Activated naive CD4-positive, alpha-beta T cell treated with anti-CD3 and anti-CD28 coated beads, Interleukin-2, amount 10 ng/mL, durations not matched to agents 7 days and 5 days (primary cell): ENCODE data around the gene PRKACA.

ENCODE experiments used
- CTCF ChIA-PET: fragments of 350-600 bp; sonication (Branson Sonifier 250); formaldehyde crosslinking; loops from one replicate; lab custom pipeline; 2021; ENCODE audit warnings: antibody characterized with exemption; lab: Charles Lee
- DNase-seq: peaks from one replicate; pipeline ENCODE4 v3.0.0-alpha.2; 2020
- H3K27ac Mint-ChIP-seq: one replicate; pipeline ENCODE4 v1.8.0; 2021; ENCODE audit warnings: mild to moderate bottlenecking, moderate library complexity, mixed read lengths
- H3K27me3 Mint-ChIP-seq: one replicate; pipeline ENCODE4 v1.8.0; 2021; ENCODE audit warnings: mild to moderate bottlenecking, mixed read lengths
- H3K36me3 Mint-ChIP-seq: one replicate; pipeline ENCODE4 v1.8.0; 2021; ENCODE audit warnings: mixed read lengths
- H3K4me1 Mint-ChIP-seq: one replicate; pipeline ENCODE4 v1.8.0; 2021; ENCODE audit warnings: mixed read lengths
- H3K4me3 Mint-ChIP-seq: one replicate; pipeline ENCODE4 v1.8.0; 2021; ENCODE audit warnings: mild to moderate bottlenecking, moderate library complexity, mixed read lengths
- H3K9me3 Mint-ChIP-seq: one replicate; pipeline ENCODE4 v1.8.0; 2021; ENCODE audit warnings: mixed read lengths

The PRKACA gene

GRCh38 chr19:14103310-14103709 lies 14.3 kb downstream of the PRKACA start:
- DNase-seq: no peak
- H3K27me3 Mint-ChIP-seq: no peaks in the 10 kb centered on the region
- H3K36me3 Mint-ChIP-seq: peaks cover 15% of the 10 kb centered on the region
- CTCF ChIA-PET: interaction anchor here (1.9 kb wide), 1 partner anchor 10 kb away, joined by 7 read pairs; no protein-coding TSS in a partner anchor
- H3K27ac Mint-ChIP-seq: no peak overlapping the region
- H3K4me1 Mint-ChIP-seq: no peaks in the 10 kb centered on the region
- no peaks in the 10 kb centered on the region for H3K9me3 Mint-ChIP-seq
- no peak overlapping the region for H3K4me3 Mint-ChIP-seq

DNA sequence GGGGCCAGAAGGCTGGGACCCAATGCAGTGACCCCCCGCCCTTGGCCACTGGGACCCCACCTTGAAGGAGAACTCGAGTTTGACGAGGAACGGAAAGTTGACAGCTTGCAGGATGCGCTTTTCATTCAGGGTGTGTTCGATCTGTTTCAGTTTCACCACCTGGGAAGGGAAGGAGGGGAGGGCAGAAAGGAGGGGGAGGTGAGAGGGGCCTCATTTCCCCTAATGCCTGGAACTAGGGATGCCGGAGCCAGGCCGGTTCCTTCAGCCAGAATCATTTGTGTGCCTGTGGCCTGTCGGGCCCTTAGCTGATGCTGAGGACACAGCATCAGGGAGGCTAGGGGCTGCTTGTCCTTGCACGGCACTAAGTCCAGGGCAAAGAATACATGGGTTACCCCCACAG lies 14.8 kb downstream of the PRKACA start:
- H3K4me1 Mint-ChIP-seq: no peaks in the 10 kb centered on the region
- no peaks in the 10 kb centered on the region for H3K9me3 Mint-ChIP-seq
- H3K36me3 Mint-ChIP-seq: peaks cover 20% of the 10 kb centered on the region
- H3K4me3 Mint-ChIP-seq: no peak overlapping the region
- no peak for DNase-seq
- H3K27me3 Mint-ChIP-seq: no peaks in the 10 kb centered on the region
- no peak overlapping the region for H3K27ac Mint-ChIP-seq
- CTCF ChIA-PET: interaction anchor here (0.7 to 1.9 kb wide), 3 partner anchors 11 to 424 kb away, joined by 3 to 7 read pairs (median 3); partner anchors contain the start of gene ASF1B

DNA sequence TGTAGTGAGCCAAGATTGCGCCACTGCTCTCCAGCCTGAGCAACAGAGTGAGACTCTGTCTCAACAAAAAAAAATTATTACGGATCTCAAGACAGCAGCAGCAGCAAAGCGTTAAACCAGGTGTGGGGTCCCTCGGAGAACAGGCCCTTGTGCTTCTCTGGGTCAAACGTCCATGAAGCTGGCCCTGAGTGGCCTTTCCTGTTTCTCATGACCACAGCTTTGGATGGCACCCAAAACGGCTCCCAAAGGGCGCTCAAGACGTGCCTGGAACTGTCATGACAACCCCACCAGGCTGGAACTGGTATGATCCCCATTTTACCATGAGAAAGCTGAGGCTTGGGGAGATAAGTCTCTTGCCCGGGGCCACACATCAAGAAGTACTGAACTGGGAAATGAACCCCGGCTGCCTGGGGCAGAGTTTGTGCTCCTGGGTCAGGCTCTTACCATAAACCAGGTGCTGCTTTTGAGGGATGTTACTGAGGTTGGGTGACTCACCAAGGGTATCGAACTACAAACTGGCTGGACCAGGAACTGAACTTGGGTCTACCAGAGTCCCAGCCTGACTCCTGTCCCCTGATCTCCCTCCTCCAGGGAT lies 15.4 kb downstream of the PRKACA start:
- no peaks in the 10 kb centered on the region for H3K27me3 Mint-ChIP-seq
- H3K4me1 Mint-ChIP-seq: no peaks in the 10 kb centered on the region
- peaks cover 23% of the 10 kb centered on the region for H3K36me3 Mint-ChIP-seq
- no peaks in the 10 kb centered on the region for H3K9me3 Mint-ChIP-seq
- no peak overlapping the region for H3K27ac Mint-ChIP-seq
- DNase-seq: no peak
- no peak overlapping the region for H3K4me3 Mint-ChIP-seq
- CTCF ChIA-PET: interaction anchor here (0.7 to 1.9 kb wide), 3 partner anchors 11 to 423 kb away, joined by 3 to 7 read pairs (median 3); partner anchors contain the start of gene ASF1B

GRCh38 chr19:14101003-14101545 lies 16.5 kb downstream of the PRKACA start:
- peak overlapping the region; percentile 37 for H3K27ac Mint-ChIP-seq
- H3K9me3 Mint-ChIP-seq: no peaks in the 10 kb centered on the region
- DNase-seq: no peak
- peaks cover 32% of the 10 kb centered on the region for H3K36me3 Mint-ChIP-seq
- H3K27me3 Mint-ChIP-seq: no peaks in the 10 kb centered on the region
- no peaks in the 10 kb centered on the region for H3K4me1 Mint-ChIP-seq
- H3K4me3 Mint-ChIP-seq: no peak overlapping the region
- CTCF ChIA-PET: no interaction called here

DNA sequence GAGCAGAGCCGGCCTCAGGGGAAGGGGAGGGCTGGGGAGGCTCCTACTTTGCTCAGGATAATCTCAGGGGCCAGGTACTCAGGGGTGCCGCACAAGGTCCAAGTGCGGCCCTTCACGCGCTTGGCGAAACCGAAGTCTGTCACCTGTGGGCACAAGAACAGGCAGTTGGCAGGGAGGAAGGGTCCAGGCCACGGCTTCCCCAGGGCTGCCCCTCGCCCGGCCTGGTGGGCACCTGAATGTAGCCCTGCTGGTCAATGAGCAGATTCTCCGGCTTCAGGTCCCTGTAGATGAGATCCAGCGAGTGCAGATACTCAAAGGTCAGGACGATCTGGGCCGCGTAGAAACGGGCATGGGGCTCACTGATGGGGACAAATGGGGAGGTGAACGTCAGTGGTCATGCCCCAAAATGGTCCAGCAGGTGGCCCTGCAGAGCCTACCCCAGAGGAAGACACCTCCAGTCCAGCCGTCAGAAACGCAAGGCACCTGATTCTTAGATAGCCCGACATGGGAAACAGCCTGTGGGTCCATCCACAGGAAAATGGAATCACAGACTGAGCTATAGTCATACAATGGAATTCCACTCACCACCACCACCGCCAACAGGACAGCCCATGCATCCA lies 19.9 kb downstream of the PRKACA start:
- H3K27ac Mint-ChIP-seq: no peak overlapping the region
- H3K27me3 Mint-ChIP-seq: no peaks in the 10 kb centered on the region
- peaks cover 6% of the 10 kb centered on the region for H3K4me1 Mint-ChIP-seq
- CTCF ChIA-PET: no interaction called here
- no peak overlapping the region for H3K4me3 Mint-ChIP-seq
- no peak for DNase-seq
- peaks cover 33% of the 10 kb centered on the region for H3K36me3 Mint-ChIP-seq
- H3K9me3 Mint-ChIP-seq: peaks cover 9% of the 10 kb centered on the region

DNA sequence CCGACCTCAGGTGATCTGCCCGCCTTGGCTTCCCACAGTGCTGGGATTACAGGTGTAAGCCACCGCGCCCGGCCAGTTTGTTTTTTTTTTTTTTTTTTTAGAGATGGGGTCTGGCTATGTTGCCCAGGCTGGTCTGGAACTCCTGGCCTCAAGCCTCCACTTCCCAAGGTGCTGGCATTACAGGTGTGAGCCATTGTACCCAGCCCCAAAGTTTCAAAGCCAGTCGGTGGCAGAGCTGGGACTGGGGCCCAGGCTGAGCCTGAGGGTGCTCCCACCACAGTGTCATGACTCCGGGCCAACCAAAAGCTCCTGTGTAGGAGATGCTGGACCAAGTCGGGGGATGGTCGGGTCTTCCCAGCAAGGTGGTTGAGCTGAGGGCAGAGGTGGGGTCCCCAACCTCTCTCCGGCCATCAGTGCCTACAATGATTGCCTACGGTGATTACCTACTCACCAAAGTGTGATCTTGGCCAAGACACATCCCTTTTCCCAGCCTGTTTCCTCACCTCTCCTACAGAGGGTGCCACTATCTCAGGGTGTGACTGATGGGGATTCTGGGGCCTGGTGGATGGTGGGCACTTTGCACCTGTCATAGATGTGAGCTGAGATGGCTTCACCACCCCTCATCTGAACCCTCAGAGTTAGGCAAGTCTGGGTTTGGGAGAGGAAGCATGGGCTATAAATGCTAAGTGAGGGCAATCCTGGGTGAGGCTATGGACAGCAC lies 21.1 kb downstream of the PRKACA start:
- no peak overlapping the region for H3K27ac Mint-ChIP-seq
- CTCF ChIA-PET: no interaction called here
- DNase-seq: no peak
- H3K4me3 Mint-ChIP-seq: no peak overlapping the region
- peaks cover 14% of the 10 kb centered on the region for H3K4me1 Mint-ChIP-seq
- H3K36me3 Mint-ChIP-seq: peaks cover 40% of the 10 kb centered on the region
- no peaks in the 10 kb centered on the region for H3K27me3 Mint-ChIP-seq
- peaks cover 13% of the 10 kb centered on the region for H3K9me3 Mint-ChIP-seq

DNA sequence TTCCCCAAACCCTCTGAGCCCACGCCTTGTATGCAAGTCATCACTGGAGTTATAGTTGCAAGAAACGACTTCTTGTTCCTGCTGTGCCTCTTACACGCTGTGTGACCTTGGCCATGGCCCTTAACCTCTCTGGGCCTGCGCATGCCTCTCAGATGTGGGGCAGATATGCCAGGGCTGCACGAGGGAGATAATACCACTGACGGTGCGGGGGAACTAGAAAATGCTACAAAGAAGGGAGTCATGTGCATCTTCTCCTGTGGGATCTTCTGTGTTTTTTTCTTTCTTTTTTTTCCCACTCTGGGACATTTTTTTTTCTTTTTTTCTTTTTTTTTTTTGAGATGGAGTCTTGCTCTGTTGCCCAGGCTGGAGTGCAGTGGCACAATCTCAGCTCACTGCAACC lies 22.7 kb downstream of the PRKACA start:
- CTCF ChIA-PET: interaction anchor here (0.8 to 1.1 kb wide), 2 partner anchors 20 to 254 kb away, joined by 3 read pairs; no protein-coding TSS in a partner anchor
- H3K27me3 Mint-ChIP-seq: no peaks in the 10 kb centered on the region
- peaks cover 37% of the 10 kb centered on the region for H3K36me3 Mint-ChIP-seq
- H3K27ac Mint-ChIP-seq: peak overlapping the region; percentile 5
- peaks cover 15% of the 10 kb centered on the region for H3K4me1 Mint-ChIP-seq
- H3K9me3 Mint-ChIP-seq: peaks cover 13% of the 10 kb centered on the region
- H3K4me3 Mint-ChIP-seq: no peak overlapping the region
- DNase-seq: no peak

DNA sequence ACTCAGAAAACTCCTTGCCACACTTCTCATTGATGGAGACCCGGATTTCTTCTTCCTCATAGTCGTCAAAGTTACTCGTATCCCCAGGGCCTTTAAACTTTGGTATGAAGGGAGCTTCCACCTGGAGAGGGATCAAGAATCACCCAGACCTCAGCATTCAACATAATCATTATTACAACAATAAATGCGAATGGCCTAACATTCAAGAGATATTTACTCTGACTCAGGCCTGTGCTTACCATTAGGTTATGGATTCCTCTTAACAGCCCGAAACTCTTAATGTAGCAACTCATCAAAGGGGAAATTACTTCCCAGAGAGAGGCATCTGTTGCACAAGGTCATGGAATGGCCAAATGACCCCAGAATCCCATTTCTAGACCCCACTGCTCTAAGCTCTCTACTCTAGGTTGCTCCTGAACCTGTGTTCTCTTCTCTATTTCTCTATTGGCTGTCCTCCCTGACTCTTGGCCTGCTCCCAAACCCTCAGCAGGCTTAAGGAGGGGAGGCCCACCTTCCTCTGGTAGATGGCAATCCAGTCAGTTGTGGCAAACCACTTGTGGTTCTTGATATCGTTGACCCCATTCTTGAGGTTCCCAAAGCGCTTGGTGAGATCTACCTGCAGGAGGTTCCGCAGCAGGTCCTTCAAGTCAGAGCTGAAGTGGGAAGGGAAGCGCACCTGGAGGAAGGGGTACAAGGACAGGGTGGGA lies 24.3 kb downstream of the PRKACA start:
- H3K4me3 Mint-ChIP-seq: peak overlapping the region; percentile 51

GRCh38 chr19:14091813-14092462 lies 25.6 kb downstream of the PRKACA start:
- H3K4me3 Mint-ChIP-seq: peak overlapping the region; percentile 100
- CTCF ChIA-PET: interaction anchor here (1.0 to 1.5 kb wide), 3 partner anchors 18 to 210 kb away, joined by 3 to 6 read pairs (median 4); no protein-coding TSS in a partner anchor
- peak overlapping the region; percentile 99 for H3K27ac Mint-ChIP-seq
- H3K4me1 Mint-ChIP-seq: peaks cover 29% of the 10 kb centered on the region
- peak; percentile 76 for DNase-seq
- H3K36me3 Mint-ChIP-seq: peaks cover 45% of the 10 kb centered on the region
- peaks cover 13% of the 10 kb centered on the region for H3K9me3 Mint-ChIP-seq
- H3K27me3 Mint-ChIP-seq: no peaks in the 10 kb centered on the region

More for the DNA sequence above, 24.3 kb downstream of the PRKACA start:
- Mint-ChIP-seq H3K4me1 (peaks cover 24% of the 10 kb centered on the region), H3K9me3 (peaks cover 13% of the 10 kb centered on the region), H3K36me3 (peaks cover 47% of the 10 kb centered on the region), H3K27me3 (no peaks in the 10 kb centered on the region), H3K27ac (peak overlapping the region; percentile 65)
- CTCF ChIA-PET: interaction anchor here (0.7 to 1.2 kb wide), 3 partner anchors 19 to 256 kb away, joined by 3 to 6 read pairs (median 3); a partner anchor contains a TSS
- DNase-seq: no peak

DNA sequence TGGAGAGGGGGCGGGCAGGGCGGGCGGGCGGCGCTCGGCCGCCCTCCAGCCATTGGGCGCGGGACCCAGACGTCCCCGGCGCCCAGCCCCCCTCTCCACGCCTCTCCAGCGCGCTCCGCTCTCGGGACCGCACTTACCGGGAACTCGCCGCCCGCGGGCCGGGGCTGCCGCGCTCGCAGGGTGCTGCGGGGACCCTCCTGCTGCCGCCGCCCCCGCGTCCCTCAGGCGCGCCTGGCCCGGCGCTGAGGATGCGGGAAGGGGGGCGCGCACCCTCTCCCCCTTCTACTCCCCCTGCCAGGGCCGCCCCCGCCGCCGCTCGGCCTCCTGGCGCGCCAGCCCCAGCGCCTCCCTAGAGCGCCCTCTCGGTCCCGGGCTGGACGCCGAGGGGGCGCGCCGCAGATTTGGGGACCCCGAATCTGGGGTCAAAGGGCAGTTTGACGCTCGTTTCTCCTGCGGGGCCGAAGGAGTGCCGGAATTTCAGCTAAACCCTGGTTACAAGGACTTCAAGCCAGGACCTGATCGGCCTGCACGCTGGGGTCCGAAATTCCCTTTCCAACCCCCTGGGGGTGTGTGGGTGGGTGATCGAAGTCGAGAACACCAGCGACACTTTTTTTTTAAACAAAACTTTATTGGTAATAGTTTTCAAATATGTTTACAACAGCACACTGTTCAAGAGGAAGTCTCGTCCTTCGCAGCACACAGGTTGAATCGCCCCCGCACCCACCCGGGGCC lies 26.3 kb downstream of the PRKACA start:
- peaks cover 13% of the 10 kb centered on the region for H3K9me3 Mint-ChIP-seq
- peak overlapping the region; percentile 99 for H3K27ac Mint-ChIP-seq
- H3K4me3 Mint-ChIP-seq: peak overlapping the region; percentile 100
- H3K4me1 Mint-ChIP-seq: peaks cover 29% of the 10 kb centered on the region
- peaks cover 38% of the 10 kb centered on the region for H3K36me3 Mint-ChIP-seq
- peak; percentile 86 for DNase-seq
- CTCF ChIA-PET: interaction anchor here (1.0 to 1.5 kb wide), 3 partner anchors 18 to 209 kb away, joined by 3 to 6 read pairs (median 4); no protein-coding TSS in a partner anchor
- H3K27me3 Mint-ChIP-seq: no peaks in the 10 kb centered on the region

DNA sequence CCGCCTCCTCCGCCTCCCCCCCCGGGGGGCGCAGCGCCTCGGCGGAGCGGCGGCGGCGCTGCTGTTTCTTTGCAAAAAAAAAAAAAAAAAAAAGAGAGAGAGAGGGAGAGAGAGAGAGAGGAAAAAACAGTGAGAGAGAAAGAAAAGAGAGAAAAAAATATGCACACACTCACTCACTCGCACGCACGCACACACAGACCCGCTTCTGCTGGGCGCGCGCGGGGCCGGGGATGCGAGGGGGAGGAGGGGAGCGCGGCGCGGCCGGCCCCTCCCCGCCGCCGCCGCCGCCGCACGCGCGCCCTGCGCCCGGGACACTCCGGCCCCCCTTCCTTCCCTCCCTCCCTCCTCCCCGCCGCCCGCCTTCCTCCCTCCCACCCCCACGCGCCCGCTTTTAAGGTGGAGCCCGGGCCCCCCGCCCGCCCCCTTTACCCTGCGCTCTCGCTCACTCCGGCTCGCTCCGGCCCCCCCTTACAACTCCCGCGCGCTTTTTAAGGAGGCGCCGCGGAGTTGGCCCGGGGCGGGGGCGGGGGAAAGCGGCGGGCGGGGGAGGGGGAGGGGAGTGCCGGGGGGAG lies 27.0 kb downstream of the PRKACA start, which contains the start of gene SAMD1:
SAMD1 (minus strand) TSS at position 243 of the 572 bp plus-strand sequence.
- CTCF ChIA-PET: interaction anchor here (0.5 to 1.5 kb wide), 2 partner anchors 14 to 24 kb away, joined by 3 to 6 read pairs; no protein-coding TSS in a partner anchor
- Mint-ChIP-seq H3K4me1 (peaks cover 29% of the 10 kb centered on the region), H3K4me3 (peak within 1 kb of the TSS; percentile 100), H3K9me3 (peaks cover 13% of the 10 kb centered on the region), H3K27ac (peak within 1 kb of the TSS; percentile 99), H3K36me3 (peaks cover 38% of the 10 kb centered on the region), H3K27me3 (no peaks in the 10 kb centered on the region)
- peak; percentile 90 for DNase-seq
